Measurements from ENCODE around the gene TMEM63A.

DNA sequence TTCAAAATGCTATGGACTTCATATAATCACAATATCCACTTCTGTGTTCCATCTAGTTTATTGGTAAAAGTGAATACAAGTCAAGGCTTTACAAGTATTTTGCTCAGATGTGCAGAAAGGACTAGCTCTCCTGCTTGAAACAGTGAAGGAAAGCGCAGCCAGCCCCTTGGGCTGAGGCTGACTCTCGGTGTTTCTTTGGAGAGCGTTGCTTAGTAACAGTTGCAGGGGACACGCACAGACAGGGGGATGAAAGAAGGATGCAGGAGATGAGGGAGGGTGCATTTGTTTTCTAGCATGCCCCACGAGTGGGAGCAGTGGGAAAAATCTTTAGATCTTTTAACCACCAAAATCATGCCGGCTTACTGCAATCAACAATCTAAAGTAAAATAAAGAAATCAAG is 32.8 kb upstream of the TMEM63A start:
- TF ChIP-seq CTCF (conservative IDR thresholded peaks at IDR 0.05 in 1 of 2, IDR thresholded peaks at IDR 0.05 in 1 of 2; ENCODE audit: low read depth in 1 of 2, low read length in 2 of 2) (no peak), EZH2 (IDR thresholded peaks at IDR 0.05; ENCODE audit: low read length, missing control alignments) (no peak)

All from fibroblast of lung (primary cell).